ENCODE results near the gene UCHL3. TPM values are rescaled to one million over a fixed set of nuclear protein-coding genes. Genes with fewer than 3 reads are reported as not detected.

The UCHL3 gene
- total RNA-seq (10 to 100 TPM; 17.0 to 21.7 TPM), polyA plus RNA-seq (10 to 100 TPM; 44.3 to 50.1 (median 48.6) TPM), total RNA-seq (0.98 to 3.2 (median 2.0) reads per million in 6 experiments)

GRCh38 chr13:75549262-75550158 lies at the start of gene UCHL3:
TSS of gene UCHL3 (plus strand) at chr13:75549791. CDS start at chr13:75549821, 30 bp downstream.
- peaks cover 6 to 15% (median 10%) of the 10 kb centered on the region in 3 donors for H3K36me3 Mint-ChIP-seq
- H3K9me3 Mint-ChIP-seq: no peaks in the 10 kb centered on the region
- H3K27ac Mint-ChIP-seq: peak within 1 kb of the TSS; percentile 92 to 99 (median 98)
- peaks cover 26 to 47% (median 44%) of the 10 kb centered on the region in 4 donors for H3K4me1 Mint-ChIP-seq
- POLR2A ChIA-PET: interaction anchor here (0.7 to 2.1 kb wide), 4 partner anchors 8 to 177 kb away, joined by 3 to 10 read pairs (median 4); partner anchors contain the start of gene COMMD6
- H3K4me3 Mint-ChIP-seq: peak within 1 kb of the TSS; percentile 87 to 97 (median 95)
- peak; percentile 91 to 92 for ATAC-seq
- H3K27me3 Mint-ChIP-seq: peaks cover 0 to 3% (median 0%) of the 10 kb centered on the region in 5 donors
- DNase-seq: peak; percentile 92 to 98 (median 97)

DNA sequence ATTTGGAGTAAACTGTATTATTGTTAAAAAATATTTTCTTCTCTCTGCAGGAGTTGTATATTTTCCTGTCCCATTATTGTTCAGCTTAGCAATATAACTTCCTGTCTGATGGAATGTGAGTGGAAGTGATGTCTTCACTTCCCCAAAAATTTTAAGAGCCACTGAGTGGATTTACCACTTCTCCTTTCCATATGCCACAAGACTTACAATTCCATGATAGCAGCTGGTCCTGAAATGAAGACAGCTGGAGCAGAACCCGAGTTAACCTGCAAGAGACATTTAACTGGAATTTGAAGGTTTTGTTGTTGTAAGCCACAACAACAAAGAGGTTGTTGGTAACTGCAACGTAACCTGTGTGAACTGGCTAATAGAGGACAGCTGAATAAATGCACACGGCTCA lies 44.3 kb upstream of the UCHL3 start:
- Mint-ChIP-seq H3K27me3 (peaks cover 0 to 3% (median 0%) of the 10 kb centered on the region in 5 donors), H3K4me1 (no peaks in the 10 kb centered on the region), H3K27ac (no peak overlapping the region), H3K4me3 (no peak overlapping the region), H3K36me3 (no peaks in the 10 kb centered on the region), H3K9me3 (no peaks in the 10 kb centered on the region)
- DNase-seq (no peak), ATAC-seq (no peak)
- POLR2A ChIA-PET: no interaction called here

- H3K4me1 Mint-ChIP-seq: no peaks in the 10 kb centered on the region
- DNase-seq (no peak), ATAC-seq (no peak)
- peaks cover 0 to 3% (median 0%) of the 10 kb centered on the region in 5 donors for H3K27me3 Mint-ChIP-seq
- H3K4me3 Mint-ChIP-seq: no peak overlapping the region
- H3K9me3 Mint-ChIP-seq: no peaks in the 10 kb centered on the region
- no peaks in the 10 kb centered on the region for H3K36me3 Mint-ChIP-seq
- POLR2A ChIA-PET: no interaction called here
- H3K27ac Mint-ChIP-seq: no peak overlapping the region
Observed at GRCh38 chr13:75506018-75506417, 43.6 kb upstream of the UCHL3 start.

DNA sequence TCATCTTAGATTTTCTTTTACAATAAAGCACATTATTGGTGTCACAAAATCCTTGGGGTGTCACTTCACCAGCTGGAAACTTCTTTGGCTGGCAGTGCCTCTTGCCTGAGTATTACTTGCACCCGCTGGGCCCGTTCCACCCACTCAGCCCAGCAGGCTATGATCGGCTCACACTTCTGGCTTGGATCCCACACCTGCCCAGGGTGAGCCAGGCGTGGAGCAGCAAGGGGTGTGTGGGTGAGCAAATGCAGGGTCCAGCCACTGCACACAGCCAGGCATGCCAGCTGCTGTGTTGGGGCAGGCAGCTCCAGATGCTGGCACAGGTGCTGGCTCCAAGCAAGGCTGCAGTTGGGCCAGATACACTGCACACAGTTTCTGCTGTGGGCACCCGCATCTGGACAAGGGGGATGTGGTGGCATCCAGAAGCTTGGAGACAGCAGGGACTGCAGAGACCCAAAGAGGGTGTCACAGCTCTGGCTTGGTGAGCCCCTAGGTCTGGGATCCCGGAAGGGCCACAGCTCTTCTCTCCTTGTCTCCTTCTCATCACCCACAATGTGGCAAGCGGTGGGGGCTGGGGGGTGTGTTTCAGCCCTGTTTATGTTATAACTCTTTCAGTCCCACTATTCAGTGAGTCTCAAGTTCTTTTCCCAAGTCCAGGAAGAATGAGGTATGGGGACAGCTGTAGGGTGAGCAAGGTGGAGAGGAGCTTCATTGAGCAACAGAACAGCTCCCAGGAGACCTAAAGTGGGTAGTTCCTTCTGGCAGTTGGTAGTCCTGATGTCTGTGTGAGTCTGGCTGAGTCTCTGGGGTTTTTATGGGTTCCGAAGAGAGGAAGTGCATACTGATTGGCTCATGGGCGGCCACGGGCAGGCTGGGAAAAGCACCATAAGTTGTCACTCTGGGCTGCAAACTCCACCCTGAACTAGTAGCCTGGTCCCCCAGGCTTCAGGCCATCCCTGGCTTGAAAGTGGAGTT lies 42.3 kb upstream of the UCHL3 start:
- Mint-ChIP-seq H3K4me3 (no peak overlapping the region), H3K9me3 (no peaks in the 10 kb centered on the region), H3K4me1 (peaks cover 0 to 5% (median 0%) of the 10 kb centered on the region in 4 donors), H3K27ac (no peak overlapping the region), H3K36me3 (no peaks in the 10 kb centered on the region), H3K27me3 (peaks cover 0 to 3% (median 0%) of the 10 kb centered on the region in 5 donors)
- DNase-seq (no peak), ATAC-seq (no peak)
- POLR2A ChIA-PET: no interaction called here

DNA sequence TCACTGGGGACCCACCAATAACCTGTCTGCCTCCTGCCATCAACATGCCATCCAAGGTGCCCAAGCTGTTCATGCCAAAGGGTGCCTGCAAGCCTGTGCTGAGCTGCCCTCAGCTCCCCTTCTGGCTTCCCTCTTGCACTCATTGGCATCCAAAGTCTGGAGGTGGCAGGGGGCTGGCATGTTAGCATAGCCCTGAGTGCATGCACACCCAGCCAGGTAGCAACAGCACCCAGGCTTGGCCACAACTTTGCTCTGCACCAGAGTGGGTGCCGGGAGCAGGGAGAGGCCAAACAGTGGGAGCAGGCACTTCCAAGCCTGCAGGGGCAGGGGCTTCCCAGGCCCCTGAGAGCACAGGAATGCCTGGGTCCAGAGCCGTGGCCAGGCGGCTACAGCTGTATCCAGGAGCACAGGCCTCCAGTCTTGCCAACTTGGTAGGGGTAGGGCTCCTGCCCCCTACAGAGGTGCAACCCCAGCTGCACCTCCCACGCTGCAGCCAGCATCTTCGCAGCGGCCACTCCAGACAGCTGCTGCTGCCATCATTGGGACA lies 41.5 kb upstream of the UCHL3 start:
- Mint-ChIP-seq H3K4me1 (peaks cover 0 to 11% (median 0%) of the 10 kb centered on the region in 4 donors), H3K36me3 (no peaks in the 10 kb centered on the region), H3K4me3 (no peak overlapping the region), H3K27ac (no peak overlapping the region), H3K27me3 (peaks cover 0 to 5% (median 3%) of the 10 kb centered on the region in 5 donors), H3K9me3 (no peaks in the 10 kb centered on the region)
- no peak for ATAC-seq
- DNase-seq: no peak
- POLR2A ChIA-PET: no interaction called here

DNA sequence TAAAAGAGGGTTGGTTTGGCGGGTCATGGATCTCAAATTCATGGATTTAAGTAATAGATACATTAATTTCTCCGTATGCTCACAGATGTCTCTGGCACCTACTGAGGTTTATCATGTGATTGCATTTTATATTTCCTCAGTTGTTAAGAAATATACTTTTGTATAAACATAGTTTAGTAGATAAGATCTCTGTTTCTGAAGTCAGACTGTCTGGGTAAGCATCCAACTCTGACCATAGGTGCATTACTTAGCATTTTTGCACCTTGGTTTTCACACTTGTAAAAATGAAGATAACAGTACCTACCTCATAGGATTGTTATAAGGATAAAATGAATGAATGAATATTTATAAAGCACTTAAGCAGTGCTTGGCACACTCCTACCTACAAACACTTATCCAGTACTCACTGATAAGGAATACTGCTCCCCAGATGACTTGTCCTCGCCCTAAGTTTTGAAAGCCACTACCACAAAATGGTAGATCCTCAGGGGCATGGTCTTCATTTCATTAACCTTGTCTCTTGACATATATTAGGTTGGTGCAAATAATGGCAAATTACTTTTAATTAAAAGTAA lies 38.5 kb upstream of the UCHL3 start:
- Mint-ChIP-seq H3K4me3 (no peak overlapping the region), H3K27me3 (peaks cover 4 to 12% (median 7%) of the 10 kb centered on the region in 5 donors), H3K36me3 (no peaks in the 10 kb centered on the region), H3K9me3 (peaks cover 0 to 4% (median 0%) of the 10 kb centered on the region in 9 donors), H3K4me1 (peaks cover 0 to 24% (median 0%) of the 10 kb centered on the region in 4 donors), H3K27ac (no peak overlapping the region)
- DNase-seq: no peak
- POLR2A ChIA-PET: no interaction called here
- ATAC-seq: no peak

DNA sequence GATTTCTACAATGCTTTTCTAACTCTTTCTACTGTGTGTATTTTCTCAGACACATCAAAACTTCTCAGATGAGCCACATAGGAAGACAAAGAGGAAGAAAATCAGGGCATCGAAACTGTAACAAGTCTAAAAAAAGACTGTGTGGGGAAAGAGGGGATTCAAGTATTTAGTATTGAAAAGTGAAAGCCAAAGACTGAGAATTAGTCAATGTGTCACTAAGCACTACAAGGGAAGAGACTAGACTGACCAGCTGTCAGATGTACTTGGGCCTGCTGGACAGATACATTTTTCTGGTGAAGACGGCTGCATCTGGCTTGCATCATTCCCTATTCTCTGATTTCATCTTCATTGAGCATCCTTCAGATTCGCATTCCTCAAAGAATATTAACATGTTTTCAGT lies 37.3 kb upstream of the UCHL3 start:
- DNase-seq (no peak), ATAC-seq (no peak)
- Mint-ChIP-seq H3K9me3 (peaks cover 0 to 4% (median 0%) of the 10 kb centered on the region in 9 donors), H3K36me3 (no peaks in the 10 kb centered on the region), H3K4me3 (no peak overlapping the region), H3K27ac (no peak overlapping the region), H3K27me3 (peaks cover 4 to 12% (median 7%) of the 10 kb centered on the region in 5 donors), H3K4me1 (peaks cover 0 to 24% (median 0%) of the 10 kb centered on the region in 4 donors)
- POLR2A ChIA-PET: no interaction called here

GRCh38 chr13:75513271-75513670 lies 36.3 kb upstream of the UCHL3 start:
- Mint-ChIP-seq H3K27me3 (peaks cover 4 to 12% (median 7%) of the 10 kb centered on the region in 5 donors), H3K9me3 (peaks cover 0 to 4% (median 0%) of the 10 kb centered on the region in 9 donors), H3K4me3 (no peak overlapping the region), H3K4me1 (peaks cover 0 to 24% (median 0%) of the 10 kb centered on the region in 4 donors), H3K27ac (no peak overlapping the region), H3K36me3 (no peaks in the 10 kb centered on the region)
- POLR2A ChIA-PET: no interaction called here
- ATAC-seq (no peak), DNase-seq (no peak)

GRCh38 chr13:75514080-75514995 lies 35.3 kb upstream of the UCHL3 start:
- no peaks in the 10 kb centered on the region for H3K36me3 Mint-ChIP-seq
- peaks cover 4 to 12% (median 7%) of the 10 kb centered on the region in 5 donors for H3K27me3 Mint-ChIP-seq
- no peak overlapping the region for H3K27ac Mint-ChIP-seq
- H3K9me3 Mint-ChIP-seq: peaks cover 0 to 4% (median 0%) of the 10 kb centered on the region in 9 donors
- no peak for ATAC-seq
- DNase-seq: no peak
- H3K4me1 Mint-ChIP-seq: peaks cover 0 to 24% (median 0%) of the 10 kb centered on the region in 4 donors
- POLR2A ChIA-PET: no interaction called here
- H3K4me3 Mint-ChIP-seq: no peak overlapping the region

- H3K36me3 Mint-ChIP-seq: peaks cover 0 to 5% (median 0%) of the 10 kb centered on the region in 3 donors
- POLR2A ChIA-PET: no interaction called here
- no peak for ATAC-seq
- peaks cover under 1 to 7% (median 3%) of the 10 kb centered on the region in 5 donors for H3K27me3 Mint-ChIP-seq
- DNase-seq: peak in 1 of 10 donors; percentile 60
- peaks cover 0 to 11% (median 2%) of the 10 kb centered on the region in 9 donors for H3K9me3 Mint-ChIP-seq
- H3K4me3 Mint-ChIP-seq: no peak overlapping the region
- H3K4me1 Mint-ChIP-seq: peaks cover 0 to 8% (median under 1%) of the 10 kb centered on the region in 4 donors
- H3K27ac Mint-ChIP-seq: no peak overlapping the region
Observed at GRCh38 chr13:75518439-75519088, 31.0 kb upstream of the UCHL3 start.

DNA sequence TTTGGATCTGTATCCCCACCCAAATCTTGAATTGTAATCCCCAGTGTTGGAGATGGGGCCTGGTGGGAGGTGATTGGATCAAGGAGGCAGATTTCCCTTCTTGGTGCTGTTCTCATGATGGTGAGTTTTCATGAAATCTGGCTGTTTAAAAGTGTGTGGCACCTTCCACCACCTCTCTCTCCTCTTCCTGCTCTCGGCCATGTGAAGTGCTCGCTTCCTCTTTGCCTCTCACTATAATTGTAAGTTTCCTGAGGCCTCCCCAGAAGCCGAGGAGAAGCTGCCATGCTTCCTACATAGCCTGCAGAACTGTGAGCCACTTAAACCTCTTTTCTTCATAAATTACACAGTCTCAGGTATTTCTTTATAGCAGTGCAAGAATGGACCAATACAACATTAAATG lies 27.6 kb upstream of the UCHL3 start:
- Mint-ChIP-seq H3K4me3 (no peak overlapping the region), H3K27me3 (no peaks in the 10 kb centered on the region), H3K36me3 (peaks cover 9 to 16% (median 10%) of the 10 kb centered on the region in 3 donors), H3K27ac (peak overlapping the region in 1 of 10 donors; percentile 13), H3K4me1 (peaks cover 0 to 2% (median under 1%) of the 10 kb centered on the region in 4 donors), H3K9me3 (peaks cover 0 to 10% (median 2%) of the 10 kb centered on the region in 9 donors)
- DNase-seq (no peak), ATAC-seq (no peak)
- POLR2A ChIA-PET: no interaction called here
